Measurements from ENCODE around the gene TSHZ3.
A peak's percentile ranks its signal among the peaks of the same experiment; 100 is the strongest.

Gene TSHZ3

GRCh38 chr19:31387717-31388301, 38.6 kb upstream of the TSHZ3 start:
- TF ChIP-seq CTCF (IDR thresholded peaks at IDR 0.05; ENCODE audit: insufficient read depth, low read depth, low read length, missing control alignments): no peak
- no peak overlapping the region for H3K4me3 ChIP-seq (ENCODE audit: low read length)
- no peak for DNase-seq (ENCODE audit: low read depth)

GRCh38 chr19:31386806-31387205, 37.6 kb upstream of the TSHZ3 start:
- H3K4me3 ChIP-seq (ENCODE audit: low read length): no peak overlapping the region
- no peak for TF ChIP-seq CTCF (IDR thresholded peaks at IDR 0.05; ENCODE audit: insufficient read depth, low read depth, low read length, missing control alignments)

GRCh38 chr19:31385744-31386143, 36.5 kb upstream of the TSHZ3 start:
- no peak for TF ChIP-seq CTCF (IDR thresholded peaks at IDR 0.05; ENCODE audit: insufficient read depth, low read depth, low read length, missing control alignments)
- DNase-seq (ENCODE audit: low read depth): no peak
- no peak overlapping the region for H3K4me3 ChIP-seq (ENCODE audit: low read length)

More at GRCh38 chr19:31386806-31387205, 37.6 kb upstream of the TSHZ3 start:
- DNase-seq (ENCODE audit: low read depth): no peak

GRCh38 chr19:31383553-31383952, 34.3 kb upstream of the TSHZ3 start:
- no peak overlapping the region for H3K4me3 ChIP-seq (ENCODE audit: low read length)
- peak; percentile 84 for DNase-seq (ENCODE audit: low read depth)
- no peak for TF ChIP-seq CTCF (IDR thresholded peaks at IDR 0.05; ENCODE audit: insufficient read depth, low read depth, low read length, missing control alignments)

- TF ChIP-seq CTCF (IDR thresholded peaks at IDR 0.05; ENCODE audit: insufficient read depth, low read depth, low read length, missing control alignments): no peak
- no peak overlapping the region for H3K4me3 ChIP-seq (ENCODE audit: low read length)
- DNase-seq (ENCODE audit: low read depth): no peak
Observed at GRCh38 chr19:31380854-31381253, 31.6 kb upstream of the TSHZ3 start.

- no peak for TF ChIP-seq CTCF (IDR thresholded peaks at IDR 0.05; ENCODE audit: insufficient read depth, low read depth, low read length, missing control alignments)
- no peak overlapping the region for H3K4me3 ChIP-seq (ENCODE audit: low read length)
- DNase-seq (ENCODE audit: low read depth): peak; percentile 51
Observed at GRCh38 chr19:31378404-31378803, 29.2 kb upstream of the TSHZ3 start.

- no peak for TF ChIP-seq CTCF (IDR thresholded peaks at IDR 0.05; ENCODE audit: insufficient read depth, low read depth, low read length, missing control alignments)
- no peak for DNase-seq (ENCODE audit: low read depth)
- no peak overlapping the region for H3K4me3 ChIP-seq (ENCODE audit: low read length)
Observed at GRCh38 chr19:31377736-31378135, 28.5 kb upstream of the TSHZ3 start.

Measured in epithelial cell of esophagus (primary cell).